SIG-M5 (cell line): ENCODE measurements around the gene MOB3A.

Experiments
- DNase-seq: peaks from one replicate; lab custom pipeline; 2025; lab: John Stamatoyannopoulos, UW

MOB3A gene

DNA sequence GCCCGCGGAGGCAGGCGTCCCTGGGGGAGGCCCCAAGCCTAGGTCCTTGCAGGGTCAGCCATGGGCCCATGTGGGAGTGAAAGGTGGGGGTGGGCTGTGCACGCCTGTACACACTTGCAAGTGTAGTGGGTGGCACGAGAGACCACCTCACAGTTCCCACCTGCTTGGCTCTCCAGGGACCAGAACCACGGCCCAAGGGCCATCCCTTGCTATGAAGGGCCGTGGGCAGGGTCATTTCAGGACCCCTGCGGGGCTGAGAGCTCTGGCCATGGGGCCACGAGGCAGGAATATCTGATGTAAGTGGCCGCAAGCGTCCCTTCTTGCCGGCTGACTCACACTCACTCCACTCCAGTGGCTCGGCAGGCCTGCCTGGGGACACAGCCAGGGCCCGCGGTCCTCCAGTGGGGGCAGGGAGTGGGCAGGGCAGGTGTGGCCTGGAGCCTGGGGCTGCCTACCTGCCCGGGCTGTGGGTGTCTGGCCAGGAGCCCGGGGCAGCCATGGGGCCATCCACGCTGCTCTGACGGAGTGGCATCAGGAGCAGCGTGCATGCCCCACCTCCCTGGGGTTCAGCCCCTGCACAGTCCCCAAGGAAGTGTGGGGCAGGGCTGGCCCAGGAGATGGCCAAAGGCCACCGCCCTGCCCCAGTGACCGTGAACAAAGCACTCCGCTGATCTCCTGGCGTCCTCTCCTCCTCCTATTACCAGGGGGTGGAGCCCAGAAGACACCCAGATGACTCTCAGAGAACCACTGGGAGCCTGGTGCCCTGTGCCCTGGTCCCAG lies 36.5 kb downstream of the MOB3A start:
- DNase-seq = no peak

DNA sequence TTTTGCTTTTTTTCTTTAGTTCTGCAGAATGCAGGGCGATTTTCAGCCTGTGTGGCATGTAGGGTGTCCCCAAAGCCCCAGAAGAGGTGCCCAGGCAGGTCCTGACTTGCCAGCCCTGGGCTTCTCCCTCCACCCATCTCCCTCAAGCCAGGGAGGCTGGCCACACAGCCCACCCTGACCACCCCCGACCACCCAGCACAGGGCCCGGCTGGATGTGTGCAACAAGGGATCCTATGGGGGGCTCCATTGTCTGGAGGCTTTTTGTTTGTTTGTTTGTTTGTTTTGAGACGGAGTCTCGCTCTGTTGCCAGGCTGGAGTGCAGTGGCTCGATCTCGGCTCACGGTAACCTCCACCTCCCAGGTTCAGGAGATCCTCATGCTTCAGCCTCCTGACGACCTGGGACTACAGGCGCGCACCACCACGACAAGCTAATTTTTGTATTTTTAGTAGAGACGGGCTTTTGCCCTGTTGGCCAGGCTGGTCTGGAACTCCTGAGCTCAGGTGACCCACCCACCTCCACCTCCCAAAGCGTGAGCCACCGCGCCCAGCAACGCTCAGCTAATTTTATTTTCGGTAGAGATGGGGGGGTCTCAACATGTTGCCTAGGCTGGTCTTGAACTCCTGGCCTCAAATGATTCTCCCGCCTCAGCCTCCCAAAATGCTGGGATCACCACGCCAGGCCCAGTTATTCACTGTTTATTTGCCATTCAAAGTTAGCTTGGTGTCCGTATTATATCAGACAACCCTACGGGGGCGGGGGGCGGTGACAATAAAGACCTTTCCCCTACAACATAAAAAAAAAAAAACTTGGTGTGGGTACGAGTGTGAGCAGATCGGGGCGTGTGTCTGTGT lies 37.3 kb downstream of the MOB3A start:
- no peak for DNase-seq

DNA sequence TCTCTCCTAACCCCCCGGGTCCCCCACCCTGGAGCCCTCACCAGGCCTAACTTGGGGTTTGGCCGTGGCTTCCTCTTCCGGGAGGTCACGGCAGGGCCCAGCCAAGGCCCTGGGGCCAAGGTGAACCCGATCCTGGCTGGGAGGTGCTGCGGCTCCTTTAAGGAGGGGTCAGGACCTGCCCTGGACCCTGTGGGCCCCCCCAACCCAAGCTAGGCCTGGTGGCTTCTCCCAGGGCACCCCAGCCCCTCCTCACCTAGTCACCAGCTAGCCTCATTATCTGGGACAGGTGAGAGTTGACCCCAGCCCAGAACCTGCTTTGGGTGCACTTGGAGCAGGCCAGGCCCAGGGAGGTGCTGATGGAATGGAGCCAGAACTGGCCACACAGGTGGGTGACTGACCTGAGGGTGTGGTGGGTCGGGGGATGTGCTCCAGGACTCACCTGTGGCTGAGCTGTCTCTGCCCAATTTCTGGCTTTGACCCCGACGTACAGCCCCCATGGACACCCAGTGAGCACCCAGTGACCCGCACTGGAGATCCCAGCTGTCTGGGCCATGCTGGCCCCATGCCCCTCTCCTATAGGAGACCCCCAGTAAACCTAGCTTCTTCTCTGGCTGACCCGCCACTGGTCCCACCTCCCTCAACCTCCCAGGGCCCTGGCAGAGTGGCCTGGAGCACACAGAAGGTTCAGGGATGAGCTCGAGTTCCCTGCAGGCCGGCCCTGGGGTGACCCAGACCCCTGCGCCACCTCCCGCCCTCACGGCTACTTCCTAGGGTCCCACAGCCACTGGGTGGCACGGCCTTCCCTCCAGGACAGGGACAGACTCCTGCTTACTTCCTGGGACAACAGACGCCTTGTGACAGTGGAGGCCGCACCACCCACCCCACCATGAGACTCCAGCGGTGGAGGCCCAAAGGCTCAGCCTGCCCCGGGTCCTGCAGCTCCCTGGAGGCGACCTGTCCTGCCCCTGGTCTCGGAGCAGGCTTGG lies 38.3 kb downstream of the MOB3A start:
- DNase-seq = no peak

DNA sequence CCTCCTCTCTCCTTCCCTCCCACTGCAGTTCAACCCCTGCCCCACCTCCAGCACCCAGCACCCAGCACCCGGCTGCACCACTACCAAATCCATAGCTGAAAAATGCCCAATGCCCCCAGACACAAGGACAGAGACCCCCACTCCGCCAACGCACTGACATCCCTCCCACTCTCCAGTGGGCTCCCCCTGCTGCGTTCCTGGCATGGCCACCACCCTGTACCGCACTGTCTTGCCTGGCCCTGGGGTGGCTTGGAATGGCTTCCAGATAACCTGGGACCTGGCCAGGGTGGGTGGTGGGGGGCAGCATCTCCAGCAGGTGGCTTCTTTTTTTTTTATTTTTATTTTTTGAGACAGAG lies 39.3 kb downstream of the MOB3A start:
- DNase-seq = no peak

DNA sequence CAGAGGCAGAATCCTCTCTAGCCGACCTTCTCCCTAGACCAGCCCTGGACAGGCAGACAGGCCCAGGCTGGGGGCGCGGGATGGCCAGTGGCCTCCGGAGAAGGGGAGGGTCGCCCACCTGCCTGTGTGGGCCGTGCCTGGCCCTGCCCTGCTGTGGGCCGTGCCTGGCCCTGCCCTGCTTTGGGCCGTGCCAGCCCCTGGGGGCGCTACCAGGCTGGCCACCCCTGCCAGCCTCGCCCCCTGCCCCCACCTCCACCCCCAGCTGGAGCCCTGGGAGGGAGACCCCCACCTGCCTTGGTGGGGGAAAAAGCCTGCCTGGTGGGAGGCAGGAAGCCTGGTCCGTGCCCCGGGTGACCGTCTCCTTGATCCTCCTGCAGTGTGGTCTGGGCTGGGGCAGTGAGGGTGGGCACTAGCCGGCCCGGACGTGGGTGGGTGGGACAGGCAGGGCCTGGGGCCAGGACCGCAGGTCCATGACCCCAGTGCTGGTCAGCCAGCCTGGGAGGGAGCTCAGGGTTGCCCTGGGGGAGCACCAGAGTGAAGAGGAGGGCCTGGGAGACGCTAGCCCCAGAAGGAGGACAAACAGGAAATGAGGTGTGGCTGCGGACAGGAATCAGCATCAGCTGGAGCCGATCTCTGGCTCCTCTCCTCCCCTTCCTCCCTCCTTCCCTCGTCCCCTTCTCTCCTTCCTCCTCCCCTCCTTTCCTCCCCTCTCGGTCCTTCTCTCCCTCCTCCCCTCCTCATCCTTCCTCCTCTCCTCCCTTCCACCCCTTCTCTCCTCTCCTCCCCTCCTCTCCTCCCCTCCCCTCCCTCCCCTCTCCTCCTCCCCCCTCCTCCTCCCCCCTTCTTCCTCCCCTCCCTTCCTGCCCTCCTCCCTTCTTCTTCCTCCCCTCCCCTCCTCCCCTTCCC lies 39.9 kb downstream of the MOB3A start:
- DNase-seq = no peak

DNA sequence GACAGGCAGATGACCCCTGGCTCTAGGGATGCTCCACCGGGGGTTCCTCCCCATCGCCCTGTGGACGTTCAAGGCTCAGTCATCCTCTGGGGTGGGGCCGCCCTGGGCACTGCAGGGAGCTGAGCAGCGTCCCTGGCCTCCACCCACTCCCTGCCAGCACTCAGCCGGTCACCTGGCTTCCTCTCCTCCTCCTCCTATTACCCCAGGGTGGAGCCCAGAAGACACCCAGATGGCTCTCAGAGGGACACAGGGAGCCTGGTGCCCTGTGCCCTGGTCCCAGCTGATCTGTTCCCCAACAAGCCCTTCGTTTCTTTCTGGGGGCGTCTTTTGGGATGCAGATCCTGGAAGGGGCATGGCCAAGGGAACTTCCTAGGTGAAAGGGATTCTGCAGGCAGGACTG lies 41.4 kb downstream of the MOB3A start:
- DNase-seq = no peak

DNA sequence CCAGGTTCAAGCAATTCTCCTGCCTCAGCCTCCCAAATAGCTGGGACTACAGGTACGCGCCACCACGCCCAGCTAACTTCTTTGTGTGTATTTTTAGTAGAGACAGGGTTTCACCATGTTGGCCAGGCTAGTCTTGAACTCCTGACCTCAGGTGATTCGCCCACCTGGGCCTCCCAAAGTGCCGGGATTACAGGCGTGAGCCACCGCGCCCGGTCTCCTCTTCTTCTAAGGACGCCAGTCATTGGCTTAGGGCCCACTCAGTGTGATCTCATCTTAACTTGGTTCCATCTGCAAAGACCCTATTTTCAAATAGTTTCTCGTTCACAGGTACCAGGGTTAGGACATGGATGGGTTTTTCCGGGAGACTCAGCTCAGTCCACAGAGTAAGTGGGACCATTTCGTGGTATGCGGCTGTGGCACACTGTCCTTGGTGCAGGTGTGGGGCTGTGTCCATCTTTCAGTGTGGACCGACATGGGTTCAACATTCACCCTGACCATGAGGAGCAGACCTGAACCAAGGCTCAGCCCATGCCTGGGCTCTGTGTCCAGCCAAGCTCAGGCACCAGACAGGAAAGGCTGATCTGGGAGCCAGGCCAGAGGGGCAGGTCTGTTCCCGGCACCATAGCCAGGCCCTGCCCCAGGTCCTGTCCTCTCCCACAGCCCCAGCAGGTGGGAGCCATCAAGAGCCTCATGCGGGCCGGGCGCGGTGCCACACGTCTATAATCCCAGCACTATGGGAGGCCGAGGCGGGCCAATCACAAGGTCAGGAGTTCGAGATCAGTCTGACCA lies 42.3 kb downstream of the MOB3A start:
- DNase-seq = no peak

DNA sequence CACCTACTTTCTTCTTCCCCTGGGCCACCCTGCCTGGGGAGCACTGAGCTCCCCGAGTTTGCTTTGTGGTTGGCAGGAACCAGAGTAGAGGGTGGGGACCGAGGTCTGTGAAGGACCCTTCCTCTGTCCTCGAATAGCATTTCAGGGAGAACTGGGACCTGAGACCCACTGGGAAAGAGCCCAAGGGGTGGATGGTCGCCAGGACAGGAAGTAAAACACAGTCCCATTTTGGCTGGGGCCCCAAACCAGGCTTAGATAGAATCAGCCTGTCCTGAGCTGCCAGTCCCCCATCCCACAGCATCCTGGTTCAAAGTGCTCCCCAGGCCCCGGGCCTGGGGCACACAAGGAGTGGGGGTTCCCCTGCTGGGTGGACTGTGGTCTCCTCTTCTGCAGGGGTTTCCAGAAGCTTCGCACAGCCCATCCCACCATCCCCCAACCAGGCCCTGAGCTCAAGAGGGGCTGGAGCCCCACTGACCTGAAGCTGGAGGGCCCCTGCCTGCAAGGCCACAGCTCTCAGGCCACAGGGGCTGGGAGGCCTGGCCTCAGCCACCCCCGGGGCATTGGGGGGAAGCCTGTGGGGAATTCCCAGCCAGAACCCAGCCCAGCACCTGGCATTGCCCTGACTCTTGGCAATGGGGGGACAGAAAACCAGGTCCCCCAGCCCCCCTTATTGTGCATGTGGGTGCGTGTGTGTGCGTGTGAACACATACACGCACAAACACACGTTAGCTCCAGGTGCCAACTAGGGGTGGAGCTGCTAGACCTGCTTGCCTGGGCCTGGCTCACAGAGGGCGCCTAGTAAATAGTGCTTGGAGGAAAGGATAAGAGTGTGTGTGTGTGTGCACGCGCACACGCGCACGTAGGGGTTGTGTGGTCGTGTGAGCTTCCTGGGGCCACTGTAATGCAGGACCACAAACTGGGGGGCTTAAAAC lies 44.1 kb downstream of the MOB3A start:
- DNase-seq = no peak

DNA sequence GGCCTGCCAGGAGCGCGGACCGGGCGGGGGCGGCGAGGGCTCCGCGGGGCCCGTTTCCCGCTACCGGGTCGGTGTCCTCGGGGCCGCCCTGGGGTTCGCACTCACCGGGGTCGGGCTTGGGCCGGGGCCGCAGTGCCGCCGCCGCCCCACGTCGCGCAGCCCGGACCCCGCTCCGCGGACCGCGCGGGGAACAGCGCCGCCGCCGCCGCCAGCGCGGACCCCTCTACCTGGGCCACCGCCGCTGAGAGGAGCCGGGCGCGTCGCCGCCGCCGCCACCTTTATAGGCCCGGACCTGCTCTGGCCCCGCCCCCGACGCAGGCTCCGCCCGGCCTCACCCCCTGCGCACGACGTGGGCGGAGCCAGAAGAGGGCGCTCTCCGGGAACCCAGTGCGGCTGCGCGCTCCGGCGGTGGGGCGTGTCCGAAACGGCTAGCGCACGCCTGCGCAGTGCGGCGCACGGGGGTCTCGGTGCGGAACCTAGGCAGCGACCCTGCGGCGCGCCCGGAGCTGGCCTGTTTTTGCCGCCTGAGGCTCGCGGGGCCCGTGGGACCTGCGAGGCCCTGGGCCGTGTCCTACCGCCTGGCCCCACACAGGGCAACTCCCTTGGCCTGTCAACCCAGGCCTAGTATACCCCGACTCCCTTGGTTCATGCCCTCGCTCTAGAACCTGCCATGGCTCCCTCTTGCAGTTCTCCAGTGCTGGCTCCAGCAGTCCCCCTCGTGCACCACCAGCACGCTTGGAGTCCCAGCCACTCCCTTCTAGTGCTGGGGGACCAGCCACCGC lies 44.9 kb downstream of the MOB3A start, which contains the start of gene MKNK2:
MKNK2 (minus strand) TSS at position 254 of the 782 bp plus-strand sequence. CDS start 393 bp downstream, outside the sequence.
- DNase-seq = no peak

DNA sequence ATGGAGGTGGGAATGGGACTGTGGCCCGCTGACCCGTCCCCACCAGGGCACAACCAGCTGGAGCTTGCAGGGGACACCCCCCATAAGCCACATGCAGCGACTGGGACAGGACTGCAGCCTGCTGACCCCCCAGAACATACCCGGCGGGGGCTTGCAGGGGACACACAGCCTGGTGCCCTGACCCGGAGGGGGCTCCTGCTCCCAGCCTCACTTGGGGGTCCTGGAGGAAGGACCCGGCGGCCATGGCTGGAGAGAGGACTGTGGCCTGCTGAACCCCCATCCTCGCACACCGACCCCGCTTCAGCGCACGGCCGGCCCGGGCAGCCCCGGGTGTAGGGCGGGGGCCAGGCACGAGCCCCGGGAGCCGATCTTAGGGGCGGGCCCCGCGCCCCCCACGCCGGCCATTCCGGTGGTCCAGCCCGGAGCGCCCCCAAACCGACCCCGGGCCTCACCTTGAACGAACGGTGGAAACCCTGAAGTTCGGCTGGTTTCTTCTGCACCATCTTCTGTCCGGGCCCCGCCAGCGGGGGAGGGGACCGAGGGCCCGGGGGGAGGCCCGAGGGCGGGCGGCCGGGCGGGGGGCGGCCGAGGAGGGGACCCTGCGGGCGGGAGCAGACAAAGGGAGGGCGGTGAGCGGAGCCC lies 45.7 kb downstream of the MOB3A start:
- no peak for DNase-seq

DNA sequence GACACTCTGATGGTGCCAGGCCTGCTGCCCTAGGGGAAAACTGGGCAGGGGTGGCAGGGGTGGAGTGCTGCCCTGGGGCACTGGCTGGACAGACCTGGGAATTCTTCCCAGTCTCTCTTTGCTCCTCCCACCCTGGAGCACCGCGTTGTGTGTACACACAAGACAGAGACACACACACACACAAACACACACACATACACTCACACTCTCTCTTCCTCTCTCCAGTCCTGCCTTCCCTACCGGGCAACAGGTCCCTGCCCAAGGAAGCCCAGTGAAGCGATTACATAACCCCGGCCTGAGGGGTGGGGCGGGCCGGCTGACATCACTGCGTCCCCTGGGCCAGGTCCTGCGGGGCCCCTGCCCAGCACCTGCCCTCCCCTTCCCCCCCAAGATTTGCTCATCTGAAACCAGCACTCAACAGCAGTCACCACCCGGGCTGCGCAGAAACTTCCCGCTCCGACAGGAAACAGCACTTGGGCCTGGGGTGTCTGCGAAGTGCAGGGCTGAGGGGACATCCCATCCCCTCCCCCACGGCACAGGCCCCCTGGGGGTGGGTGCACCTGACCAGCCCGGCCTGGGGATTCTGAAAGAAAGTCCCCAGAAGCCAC lies 46.3 kb downstream of the MOB3A start:
- DNase-seq = no peak

DNA sequence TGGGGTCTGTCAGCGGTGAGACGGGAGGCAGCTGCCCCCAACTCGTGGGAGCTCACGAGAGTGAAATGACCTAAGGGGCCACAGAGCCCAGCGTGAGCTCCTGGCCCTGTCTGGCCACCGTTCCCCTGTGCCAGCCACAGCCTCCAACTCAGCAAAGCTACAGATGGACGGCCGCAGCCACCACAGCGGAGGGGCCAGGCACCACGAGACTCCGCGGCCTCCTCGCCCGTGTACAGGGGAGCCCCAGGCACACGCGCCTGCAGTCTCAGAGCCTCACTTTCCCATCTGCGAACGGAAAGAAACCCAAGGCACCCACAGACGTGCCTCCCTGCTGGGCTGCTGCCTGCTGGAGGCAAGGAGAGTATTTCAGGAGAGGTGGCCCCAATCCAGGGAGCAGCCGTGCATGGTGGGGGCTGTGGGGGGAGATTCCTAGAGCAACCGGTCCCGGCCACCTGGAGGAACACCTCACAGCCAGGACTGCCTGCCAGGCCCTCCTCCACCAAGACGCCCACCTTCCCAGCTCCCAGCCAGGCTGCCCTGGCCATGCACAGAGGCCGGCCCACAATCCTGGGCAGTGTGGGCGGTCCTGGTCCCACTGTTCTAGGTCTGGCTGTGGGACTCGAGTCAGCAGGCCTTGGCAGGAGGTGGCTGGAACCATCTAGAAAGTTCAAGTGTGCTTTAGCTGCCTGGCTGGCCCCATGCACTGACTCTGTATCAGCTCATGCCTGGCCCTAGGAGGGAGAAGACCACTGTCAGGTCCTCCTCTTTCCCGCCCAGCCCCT lies 47.0 kb downstream of the MOB3A start:
- DNase-seq = no peak

DNA sequence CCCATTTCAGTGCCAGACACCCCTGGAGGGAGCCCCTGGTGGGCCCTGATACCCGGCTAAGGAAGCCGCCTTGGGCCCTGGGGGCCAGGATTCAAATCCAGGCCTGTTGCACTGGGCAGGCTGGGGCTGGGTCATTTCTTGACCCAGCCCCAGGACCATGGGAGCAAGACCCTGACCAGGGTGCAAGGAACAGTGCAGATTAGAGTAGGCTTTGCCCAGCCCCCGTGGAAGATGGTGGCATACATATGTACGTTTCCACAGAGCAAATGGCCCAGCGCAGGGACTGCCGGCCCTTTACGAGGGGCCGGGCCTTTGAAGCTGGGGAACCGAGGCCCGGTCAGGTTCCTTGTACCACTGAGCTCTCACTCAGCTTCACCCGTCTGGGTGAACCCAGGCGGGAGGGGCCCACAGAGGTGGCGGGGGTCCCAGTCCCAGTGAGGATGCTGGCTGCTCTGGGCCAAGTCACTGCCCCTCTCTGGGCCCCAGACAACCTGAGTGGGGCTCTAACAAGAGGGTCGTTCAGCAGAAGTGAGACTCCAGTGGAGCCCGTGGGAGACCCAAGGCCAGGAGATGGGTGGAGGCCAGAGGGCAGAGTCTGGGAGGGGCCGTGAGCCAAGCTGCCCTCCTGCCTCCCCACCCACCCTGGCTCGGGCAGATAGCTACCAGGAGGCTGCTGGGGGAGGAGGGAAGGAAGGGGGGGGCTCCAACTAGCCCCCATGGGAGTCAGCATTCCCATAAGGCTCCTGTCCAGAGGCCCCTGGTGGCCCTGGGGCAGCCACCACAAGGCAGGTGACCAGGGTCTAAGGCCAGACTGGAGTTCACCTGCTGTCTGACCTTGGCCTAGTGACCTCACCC lies 47.8 kb downstream of the MOB3A start:
- no peak for DNase-seq

DNA sequence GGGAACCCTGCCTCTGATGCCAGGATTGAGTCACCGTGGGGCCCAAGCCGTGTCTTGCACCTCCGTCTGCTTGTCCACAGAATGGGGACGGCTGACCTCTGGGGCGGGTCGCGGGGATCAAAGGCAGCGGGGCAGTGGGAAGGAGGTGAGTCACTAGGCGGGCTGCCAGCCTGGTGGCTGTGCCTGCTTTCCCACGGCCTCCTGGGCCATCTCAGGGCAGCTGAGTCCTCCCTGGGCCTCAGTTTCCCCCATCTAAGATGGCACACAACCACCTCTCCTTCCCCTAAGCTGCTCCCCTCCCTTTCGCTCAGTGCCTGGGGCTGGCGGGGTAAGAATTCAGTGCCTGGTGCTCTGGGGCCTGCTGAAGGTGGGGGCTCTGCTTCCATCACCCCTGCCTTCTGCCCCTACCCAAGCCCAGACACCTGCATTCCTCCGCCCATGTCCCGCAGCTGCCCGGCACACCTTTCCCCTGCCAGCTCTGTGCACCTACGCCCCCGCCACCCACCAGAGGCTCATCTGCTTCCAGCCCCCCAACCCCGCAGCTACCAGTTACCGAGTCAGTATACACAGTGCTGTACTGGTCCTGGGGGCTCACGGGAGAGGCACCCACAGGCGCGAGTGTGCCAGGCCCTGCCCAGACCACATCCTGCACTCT lies 48.5 kb downstream of the MOB3A start:
- DNase-seq = no peak

DNA sequence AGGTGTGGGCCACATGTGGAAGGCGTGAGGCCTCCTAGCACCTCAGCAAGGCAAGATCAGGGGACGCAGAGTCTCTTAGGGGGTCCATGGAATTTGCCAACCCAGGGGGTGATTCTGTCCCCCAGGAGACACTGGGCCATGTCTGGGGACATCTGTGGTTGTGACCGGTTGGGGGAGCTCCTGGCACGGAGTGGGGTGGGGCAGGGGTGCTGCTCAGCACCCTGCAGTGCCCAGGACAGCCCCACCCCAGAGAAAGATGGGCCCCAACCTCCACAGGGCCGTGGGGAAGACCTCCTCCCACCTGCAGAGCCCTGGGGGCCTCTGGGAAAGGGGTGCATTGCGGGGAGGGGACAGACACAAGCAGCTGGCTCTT lies 49.1 kb downstream of the MOB3A start:
- no peak for DNase-seq
